ENCODE results near the gene FYB1.

DNA sequence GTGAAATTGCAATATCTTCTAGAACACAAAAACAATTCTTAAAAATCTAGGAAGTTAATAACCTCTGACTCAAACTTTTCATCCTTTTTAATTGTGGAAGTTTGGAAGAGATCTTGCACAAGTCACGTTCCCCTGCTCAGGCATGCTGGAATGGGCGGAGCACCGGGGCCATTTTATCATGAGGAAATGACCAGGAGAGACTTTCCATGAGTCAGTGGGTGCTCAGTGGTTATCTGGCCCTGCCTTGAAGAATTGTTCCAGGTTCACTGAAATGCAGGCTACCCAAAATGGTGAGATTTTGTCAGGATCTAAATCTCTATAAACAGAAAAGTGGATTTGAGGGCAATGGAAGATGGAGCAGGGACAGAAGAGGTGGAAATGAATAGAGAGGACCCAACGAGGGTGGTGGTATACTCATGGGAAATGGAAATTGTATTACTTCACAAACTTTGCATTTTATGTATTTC is 61.2 kb downstream of the FYB1 start:
- TF ChIP-seq RAD21 (IDR thresholded peaks at IDR 0.05; ENCODE audit: low read depth) (no peak), YY1 (IDR thresholded peaks at IDR 0.05; ENCODE audit: low read depth) (no peak), EP300 (IDR thresholded peaks at IDR 0.05; ENCODE audit: borderline replicate concordance) (no peak), TAF1 (IDR thresholded peaks at IDR 0.05; ENCODE audit: low read depth) (no peak), FOXM1 (IDR thresholded peaks at IDR 0.05; ENCODE audit: borderline replicate concordance, low read depth) (no peak), CREB1 (IDR thresholded peaks at IDR 0.05; ENCODE audit: low read depth) (no peak), EGR1 (IDR thresholded peaks at IDR 0.05) (no peak), TEAD4 (IDR thresholded peaks at IDR 0.05) (no peak), USF1 (IDR thresholded peaks at IDR 0.05) (no peak)
- TF ChIP-seq, protein P1, sequence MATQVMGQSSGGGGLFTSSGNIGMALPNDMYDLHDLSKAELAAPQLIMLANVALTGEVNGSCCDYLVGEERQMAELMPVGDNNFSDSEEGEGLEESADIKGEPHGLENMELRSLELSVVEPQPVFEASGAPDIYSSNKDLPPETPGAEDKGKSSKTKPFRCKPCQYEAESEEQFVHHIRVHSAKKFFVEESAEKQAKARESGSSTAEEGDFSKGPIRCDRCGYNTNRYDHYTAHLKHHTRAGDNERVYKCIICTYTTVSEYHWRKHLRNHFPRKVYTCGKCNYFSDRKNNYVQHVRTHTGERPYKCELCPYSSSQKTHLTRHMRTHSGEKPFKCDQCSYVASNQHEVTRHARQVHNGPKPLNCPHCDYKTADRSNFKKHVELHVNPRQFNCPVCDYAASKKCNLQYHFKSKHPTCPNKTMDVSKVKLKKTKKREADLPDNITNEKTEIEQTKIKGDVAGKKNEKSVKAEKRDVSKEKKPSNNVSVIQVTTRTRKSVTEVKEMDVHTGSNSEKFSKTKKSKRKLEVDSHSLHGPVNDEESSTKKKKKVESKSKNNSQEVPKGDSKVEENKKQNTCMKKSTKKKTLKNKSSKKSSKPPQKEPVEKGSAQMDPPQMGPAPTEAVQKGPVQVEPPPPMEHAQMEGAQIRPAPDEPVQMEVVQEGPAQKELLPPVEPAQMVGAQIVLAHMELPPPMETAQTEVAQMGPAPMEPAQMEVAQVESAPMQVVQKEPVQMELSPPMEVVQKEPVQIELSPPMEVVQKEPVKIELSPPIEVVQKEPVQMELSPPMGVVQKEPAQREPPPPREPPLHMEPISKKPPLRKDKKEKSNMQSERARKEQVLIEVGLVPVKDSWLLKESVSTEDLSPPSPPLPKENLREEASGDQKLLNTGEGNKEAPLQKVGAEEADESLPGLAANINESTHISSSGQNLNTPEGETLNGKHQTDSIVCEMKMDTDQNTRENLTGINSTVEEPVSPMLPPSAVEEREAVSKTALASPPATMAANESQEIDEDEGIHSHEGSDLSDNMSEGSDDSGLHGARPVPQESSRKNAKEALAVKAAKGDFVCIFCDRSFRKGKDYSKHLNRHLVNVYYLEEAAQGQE (IDR thresholded peaks at IDR 0.05; ENCODE audit: low read depth): no peak
- TF ChIP-seq, protein P2, sequence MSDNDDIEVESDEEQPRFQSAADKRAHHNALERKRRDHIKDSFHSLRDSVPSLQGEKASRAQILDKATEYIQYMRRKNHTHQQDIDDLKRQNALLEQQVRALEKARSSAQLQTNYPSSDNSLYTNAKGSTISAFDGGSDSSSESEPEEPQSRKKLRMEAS (IDR thresholded peaks at IDR 0.05): no peak

Data from Ishikawa (cell line).